ENCODE data around the gene TDRD6.

TDRD6 gene

DNA sequence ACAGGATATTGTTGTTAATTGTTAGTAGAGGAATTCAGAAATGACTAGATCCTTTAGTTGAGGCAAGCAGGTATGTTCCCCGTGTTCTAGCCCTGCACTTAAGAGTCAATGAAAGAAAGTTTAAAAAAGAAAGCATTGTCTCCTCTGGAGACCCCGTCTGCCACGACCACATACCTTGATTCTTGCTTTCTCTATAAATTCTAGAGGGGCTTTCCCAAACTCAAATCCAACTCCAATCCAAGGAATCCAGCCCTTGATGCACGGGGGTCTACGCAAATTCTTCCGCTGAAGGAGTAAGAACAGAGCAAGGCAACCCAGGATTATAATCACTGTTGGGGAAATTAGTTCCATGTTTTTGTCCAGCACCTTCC, 35.5 kb upstream of the TDRD6 start:
- Histone ChIP-seq H3K27me3 (ENCODE audit: insufficient read depth, poor library complexity, severe bottlenecking) (no peaks in the 10 kb centered on the region), H3K36me3 (ENCODE audit: low read depth) (no peaks in the 10 kb centered on the region), H3K27ac (ENCODE audit: poor library complexity, severe bottlenecking) (no peak overlapping the region), H3K4me3 (ENCODE audit: severe bottlenecking) (peak overlapping the region; percentile 86), H3K4me1 (ENCODE audit: insufficient read depth, poor library complexity, severe bottlenecking) (peaks cover 23% of the 10 kb centered on the region), H3K9me3 (ENCODE audit: severe bottlenecking) (no peaks in the 10 kb centered on the region)
- ATAC-seq (ENCODE audit: low read depth): peak; percentile 26
- DNase-seq (ENCODE audit: low spot score): no peak
- TF ChIP-seq CTCF (IDR thresholded peaks at IDR 0.05; ENCODE audit: poor library complexity, severe bottlenecking): no peak

DNA sequence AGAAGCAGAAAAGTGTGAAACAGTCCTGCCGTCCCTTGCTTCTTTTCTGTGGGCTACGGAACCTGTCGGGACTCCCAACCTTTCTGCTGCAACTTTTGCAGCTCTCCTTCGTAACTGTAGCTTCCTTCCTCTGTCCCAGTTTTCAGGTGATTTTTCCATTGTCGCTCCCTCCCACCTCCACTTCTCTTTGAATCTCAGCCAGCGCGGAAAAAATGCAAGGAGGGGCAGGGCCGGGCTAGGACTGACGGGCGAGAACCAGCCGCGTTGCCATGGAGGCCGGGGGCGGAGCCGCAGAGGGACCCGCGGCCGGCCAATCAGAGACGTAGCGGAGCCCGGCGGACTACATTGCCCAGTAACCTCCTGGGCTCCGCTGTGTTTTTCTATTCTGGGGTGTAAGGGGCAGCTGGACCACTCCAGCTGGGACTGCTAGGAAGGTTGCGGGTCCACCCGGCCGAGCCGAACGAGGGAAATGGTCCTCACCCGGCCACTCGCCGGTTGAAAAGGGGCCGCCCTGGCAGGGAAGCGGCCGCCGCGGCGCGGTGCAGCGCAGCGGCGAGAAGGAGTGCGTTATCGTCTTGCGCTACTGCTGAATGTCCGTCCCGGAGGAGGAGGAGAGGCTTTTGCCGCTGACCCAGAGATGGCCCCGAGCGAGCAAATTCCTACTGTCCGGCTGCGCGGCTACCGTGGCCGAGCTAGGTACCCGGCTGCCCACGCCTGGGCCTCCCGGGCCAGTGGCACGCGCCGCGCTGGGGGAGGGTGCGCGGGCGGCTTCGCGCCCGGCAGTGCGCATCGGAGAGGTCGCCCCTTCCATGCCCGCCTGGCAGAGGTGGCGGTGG, 34.9 kb upstream of the TDRD6 start, which contains the start of the genes CYP39A1 and SLC25A27:
CYP39A1 (minus strand) TSS at position 216 of the 836 bp plus-strand sequence. CDS start 236 bp downstream, outside the sequence.
SLC25A27 (plus strand) TSS at position 373 of the 836 bp plus-strand sequence; CDS start at position 591, 218 bp downstream.
- Histone ChIP-seq H3K27ac (ENCODE audit: poor library complexity, severe bottlenecking) (no peak within 1 kb of the TSS), H3K36me3 (ENCODE audit: low read depth) (no peaks in the 10 kb centered on the region), H3K4me3 (ENCODE audit: severe bottlenecking) (peak within 1 kb of the TSS; percentile 86), H3K4me1 (ENCODE audit: insufficient read depth, poor library complexity, severe bottlenecking) (peaks cover 23% of the 10 kb centered on the region), H3K27me3 (ENCODE audit: insufficient read depth, poor library complexity, severe bottlenecking) (no peaks in the 10 kb centered on the region), H3K9me3 (ENCODE audit: severe bottlenecking) (no peaks in the 10 kb centered on the region)
- no peak for TF ChIP-seq CTCF (IDR thresholded peaks at IDR 0.05; ENCODE audit: poor library complexity, severe bottlenecking)
- ATAC-seq (ENCODE audit: low read depth) (peak; percentile 99), DNase-seq (ENCODE audit: low spot score) (peak; percentile 91)

DNA sequence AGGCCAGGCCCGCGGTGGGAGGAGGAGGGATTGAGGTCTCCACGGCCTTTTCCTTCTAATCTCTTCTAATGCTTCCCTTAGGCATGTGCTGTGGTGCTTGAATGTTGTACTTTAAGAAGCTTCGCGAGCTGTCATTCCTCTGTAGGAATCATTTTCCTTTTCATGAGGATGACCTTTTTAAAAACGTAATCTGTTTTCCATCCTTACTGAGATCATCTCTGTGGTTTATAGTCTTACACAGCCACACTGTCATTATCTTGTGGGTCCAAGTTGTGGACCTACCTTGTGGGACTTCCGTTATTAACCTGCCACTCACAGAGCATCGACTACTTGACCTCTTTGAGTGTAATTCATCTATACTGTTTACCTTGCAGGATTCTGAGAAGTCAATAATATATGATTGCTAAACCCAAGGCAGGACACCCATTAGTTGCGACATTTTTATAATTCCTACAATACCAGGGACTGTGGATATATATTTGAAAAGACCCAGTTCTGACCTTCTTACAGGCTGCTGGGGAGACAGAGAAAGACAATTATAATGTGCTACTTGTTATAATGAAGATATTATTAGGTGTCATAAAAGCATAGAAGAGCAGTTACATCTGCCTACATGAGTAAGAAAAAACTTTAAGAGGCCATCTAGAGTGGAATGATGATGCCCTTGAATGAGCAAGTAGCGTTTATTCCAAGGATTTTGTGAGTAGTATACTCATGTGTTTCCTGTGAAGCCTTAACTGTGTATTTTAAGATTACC, 34.1 kb upstream of the TDRD6 start:
- H3K4me1 ChIP-seq (ENCODE audit: insufficient read depth, poor library complexity, severe bottlenecking): peaks cover 23% of the 10 kb centered on the region
- H3K9me3 ChIP-seq (ENCODE audit: severe bottlenecking): no peaks in the 10 kb centered on the region
- no peaks in the 10 kb centered on the region for H3K27me3 ChIP-seq (ENCODE audit: insufficient read depth, poor library complexity, severe bottlenecking)
- no peak for ATAC-seq (ENCODE audit: low read depth)
- no peaks in the 10 kb centered on the region for H3K36me3 ChIP-seq (ENCODE audit: low read depth)
- peak overlapping the region; percentile 86 for H3K4me3 ChIP-seq (ENCODE audit: severe bottlenecking)
- TF ChIP-seq CTCF (IDR thresholded peaks at IDR 0.05; ENCODE audit: poor library complexity, severe bottlenecking): no peak
- no peak for DNase-seq (ENCODE audit: low spot score)
- H3K27ac ChIP-seq (ENCODE audit: poor library complexity, severe bottlenecking): no peak overlapping the region

GRCh38 chr6:46655803-46656202, 31.9 kb upstream of the TDRD6 start:
- no peak overlapping the region for H3K27ac ChIP-seq (ENCODE audit: poor library complexity, severe bottlenecking)
- TF ChIP-seq CTCF (IDR thresholded peaks at IDR 0.05; ENCODE audit: poor library complexity, severe bottlenecking): peak; percentile 8
- ATAC-seq (ENCODE audit: low read depth) (no peak), DNase-seq (ENCODE audit: low spot score) (no peak)
- H3K4me3 ChIP-seq (ENCODE audit: severe bottlenecking): no peak overlapping the region
- H3K36me3 ChIP-seq (ENCODE audit: low read depth): no peaks in the 10 kb centered on the region
- H3K4me1 ChIP-seq (ENCODE audit: insufficient read depth, poor library complexity, severe bottlenecking): peaks cover 11% of the 10 kb centered on the region
- no peaks in the 10 kb centered on the region for H3K27me3 ChIP-seq (ENCODE audit: insufficient read depth, poor library complexity, severe bottlenecking)
- H3K9me3 ChIP-seq (ENCODE audit: severe bottlenecking): no peaks in the 10 kb centered on the region

All from RWPE2 (cell line).